ENCODE measurements around the gene GRM2. TPM values are rescaled to one million over a fixed set of nuclear protein-coding genes. Genes with fewer than 3 reads are reported as not detected.

The GRM2 gene
- total and polyA plus RNA-seq, 2 of the 8 experiments (the other 6 are each of a cell fraction or from before 2014, with no cell fraction given), result 3.9 to 10.5 TPM

- TF ChIP-seq, protein P1, sequence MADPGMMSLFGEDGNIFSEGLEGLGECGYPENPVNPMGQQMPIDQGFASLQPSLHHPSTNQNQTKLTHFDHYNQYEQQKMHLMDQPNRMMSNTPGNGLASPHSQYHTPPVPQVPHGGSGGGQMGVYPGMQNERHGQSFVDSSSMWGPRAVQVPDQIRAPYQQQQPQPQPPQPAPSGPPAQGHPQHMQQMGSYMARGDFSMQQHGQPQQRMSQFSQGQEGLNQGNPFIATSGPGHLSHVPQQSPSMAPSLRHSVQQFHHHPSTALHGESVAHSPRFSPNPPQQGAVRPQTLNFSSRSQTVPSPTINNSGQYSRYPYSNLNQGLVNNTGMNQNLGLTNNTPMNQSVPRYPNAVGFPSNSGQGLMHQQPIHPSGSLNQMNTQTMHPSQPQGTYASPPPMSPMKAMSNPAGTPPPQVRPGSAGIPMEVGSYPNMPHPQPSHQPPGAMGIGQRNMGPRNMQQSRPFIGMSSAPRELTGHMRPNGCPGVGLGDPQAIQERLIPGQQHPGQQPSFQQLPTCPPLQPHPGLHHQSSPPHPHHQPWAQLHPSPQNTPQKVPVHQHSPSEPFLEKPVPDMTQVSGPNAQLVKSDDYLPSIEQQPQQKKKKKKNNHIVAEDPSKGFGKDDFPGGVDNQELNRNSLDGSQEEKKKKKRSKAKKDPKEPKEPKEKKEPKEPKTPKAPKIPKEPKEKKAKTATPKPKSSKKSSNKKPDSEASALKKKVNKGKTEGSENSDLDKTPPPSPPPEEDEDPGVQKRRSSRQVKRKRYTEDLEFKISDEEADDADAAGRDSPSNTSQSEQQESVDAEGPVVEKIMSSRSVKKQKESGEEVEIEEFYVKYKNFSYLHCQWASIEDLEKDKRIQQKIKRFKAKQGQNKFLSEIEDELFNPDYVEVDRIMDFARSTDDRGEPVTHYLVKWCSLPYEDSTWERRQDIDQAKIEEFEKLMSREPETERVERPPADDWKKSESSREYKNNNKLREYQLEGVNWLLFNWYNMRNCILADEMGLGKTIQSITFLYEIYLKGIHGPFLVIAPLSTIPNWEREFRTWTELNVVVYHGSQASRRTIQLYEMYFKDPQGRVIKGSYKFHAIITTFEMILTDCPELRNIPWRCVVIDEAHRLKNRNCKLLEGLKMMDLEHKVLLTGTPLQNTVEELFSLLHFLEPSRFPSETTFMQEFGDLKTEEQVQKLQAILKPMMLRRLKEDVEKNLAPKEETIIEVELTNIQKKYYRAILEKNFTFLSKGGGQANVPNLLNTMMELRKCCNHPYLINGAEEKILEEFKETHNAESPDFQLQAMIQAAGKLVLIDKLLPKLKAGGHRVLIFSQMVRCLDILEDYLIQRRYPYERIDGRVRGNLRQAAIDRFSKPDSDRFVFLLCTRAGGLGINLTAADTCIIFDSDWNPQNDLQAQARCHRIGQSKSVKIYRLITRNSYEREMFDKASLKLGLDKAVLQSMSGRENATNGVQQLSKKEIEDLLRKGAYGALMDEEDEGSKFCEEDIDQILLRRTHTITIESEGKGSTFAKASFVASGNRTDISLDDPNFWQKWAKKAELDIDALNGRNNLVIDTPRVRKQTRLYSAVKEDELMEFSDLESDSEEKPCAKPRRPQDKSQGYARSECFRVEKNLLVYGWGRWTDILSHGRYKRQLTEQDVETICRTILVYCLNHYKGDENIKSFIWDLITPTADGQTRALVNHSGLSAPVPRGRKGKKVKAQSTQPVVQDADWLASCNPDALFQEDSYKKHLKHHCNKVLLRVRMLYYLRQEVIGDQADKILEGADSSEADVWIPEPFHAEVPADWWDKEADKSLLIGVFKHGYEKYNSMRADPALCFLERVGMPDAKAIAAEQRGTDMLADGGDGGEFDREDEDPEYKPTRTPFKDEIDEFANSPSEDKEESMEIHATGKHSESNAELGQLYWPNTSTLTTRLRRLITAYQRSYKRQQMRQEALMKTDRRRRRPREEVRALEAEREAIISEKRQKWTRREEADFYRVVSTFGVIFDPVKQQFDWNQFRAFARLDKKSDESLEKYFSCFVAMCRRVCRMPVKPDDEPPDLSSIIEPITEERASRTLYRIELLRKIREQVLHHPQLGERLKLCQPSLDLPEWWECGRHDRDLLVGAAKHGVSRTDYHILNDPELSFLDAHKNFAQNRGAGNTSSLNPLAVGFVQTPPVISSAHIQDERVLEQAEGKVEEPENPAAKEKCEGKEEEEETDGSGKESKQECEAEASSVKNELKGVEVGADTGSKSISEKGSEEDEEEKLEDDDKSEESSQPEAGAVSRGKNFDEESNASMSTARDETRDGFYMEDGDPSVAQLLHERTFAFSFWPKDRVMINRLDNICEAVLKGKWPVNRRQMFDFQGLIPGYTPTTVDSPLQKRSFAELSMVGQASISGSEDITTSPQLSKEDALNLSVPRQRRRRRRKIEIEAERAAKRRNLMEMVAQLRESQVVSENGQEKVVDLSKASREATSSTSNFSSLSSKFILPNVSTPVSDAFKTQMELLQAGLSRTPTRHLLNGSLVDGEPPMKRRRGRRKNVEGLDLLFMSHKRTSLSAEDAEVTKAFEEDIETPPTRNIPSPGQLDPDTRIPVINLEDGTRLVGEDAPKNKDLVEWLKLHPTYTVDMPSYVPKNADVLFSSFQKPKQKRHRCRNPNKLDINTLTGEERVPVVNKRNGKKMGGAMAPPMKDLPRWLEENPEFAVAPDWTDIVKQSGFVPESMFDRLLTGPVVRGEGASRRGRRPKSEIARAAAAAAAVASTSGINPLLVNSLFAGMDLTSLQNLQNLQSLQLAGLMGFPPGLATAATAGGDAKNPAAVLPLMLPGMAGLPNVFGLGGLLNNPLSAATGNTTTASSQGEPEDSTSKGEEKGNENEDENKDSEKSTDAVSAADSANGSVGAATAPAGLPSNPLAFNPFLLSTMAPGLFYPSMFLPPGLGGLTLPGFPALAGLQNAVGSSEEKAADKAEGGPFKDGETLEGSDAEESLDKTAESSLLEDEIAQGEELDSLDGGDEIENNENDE (IDR thresholded peaks at IDR 0.05; ENCODE audit: insufficient replicate concordance, low read length), result no peak
- TF ChIP-seq EGR1 (IDR thresholded peaks at IDR 0.05; ENCODE audit: borderline replicate concordance, low read depth, low read length) (no peak), JUN (IDR thresholded peaks at IDR 0.05; ENCODE audit: low read depth, low read length) (no peak)
These were observed 1.5 kb downstream of the GRM2 start (continued) for GRCh38 chr3:51708216-51708845.

All from H1 (cell line).